CD14-positive monocyte (primary cell): ENCODE measurements around the gene ZNF292. TPM values are rescaled to one million over a fixed set of nuclear protein-coding genes. Genes with fewer than 3 reads are reported as not detected.

ENCODE experiments used
- DNase-seq, 3 donors: peaks; one replicate each; pipeline ENCODE4 v3.0.0-alpha.2; 2011 to 2022
- H2AFZ ChIP-seq: 2 replicates; pipeline ENCODE4 v1.6.0; 2012; ENCODE audit warnings: mild to moderate bottlenecking, low read depth, low read length, inconsistent platforms; ENCODE audit not compliant: insufficient read depth, poor library complexity, severe bottlenecking
- H3K27ac ChIP-seq, 2 donors: 1 replicate in 1 of 2; 2 replicates in 1 of 2; pipeline ENCODE4 v1.5.1; 2012 to 2013; ENCODE audit warnings: low read length in 2 of 2, control low read depth in 1 of 2, inconsistent platforms in 1 of 2, low read depth in 1 of 2, mild to moderate bottlenecking in 1 of 2
- H3K27me3 ChIP-seq, 2 donors: one replicate each; pipeline versions ENCODE4 v1.6.0 to v1.6.1; 2011 to 2013; ENCODE audit warnings: low read length in 2 of 2; ENCODE audit not compliant: control insufficient read depth in 2 of 2, insufficient read depth in 2 of 2
- H3K36me3 ChIP-seq, 2 donors: replicated peaks in 1 of 2; 1 replicate in 1 of 2; 2 replicates in 1 of 2; pipeline versions ENCODE4 v1.5.1 to v1.6.1; 2012 to 2013; ENCODE audit warnings: low read length in 2 of 2, control low read depth in 1 of 2, inconsistent platforms in 1 of 2, mild to moderate bottlenecking in 1 of 2; ENCODE audit not compliant: insufficient read depth in 2 of 2, control insufficient read depth in 1 of 2
- H3K4me1 ChIP-seq, 2 donors: 1 replicate in 1 of 2; 2 replicates in 1 of 2; pipeline versions ENCODE4 v1.5.1 to v1.6.1; 2012 to 2013; ENCODE audit warnings: low read length in 2 of 2, control low read depth in 1 of 2, inconsistent platforms in 1 of 2, mild to moderate bottlenecking in 1 of 2, moderate library complexity in 1 of 2; ENCODE audit not compliant: insufficient read depth in 2 of 2, control insufficient read depth in 1 of 2
- H3K4me2 ChIP-seq: replicated peaks from 2 replicates; pipeline ENCODE3; 2012; ENCODE audit warnings: low read length, moderate library complexity, mild to moderate bottlenecking; ENCODE audit not compliant: poor library complexity, severe bottlenecking; ENCODE audit errors: extremely low read depth
- H3K4me3 ChIP-seq, 3 experiments: fragments of 200-600 bp in 1 of 3; sonication (generic) in 1 of 3; replicated peaks in 1 of 3; 1 replicate in 2 of 3; 2 replicates in 1 of 3; pipeline ENCODE4 v1.5.1; 2011 to 2013; ENCODE audit warnings: low read length in 3 of 3, mild to moderate bottlenecking in 3 of 3, control low read depth in 2 of 3, low read depth in 2 of 3, inconsistent platforms in 1 of 3, moderate library complexity in 1 of 3
- H3K79me2 ChIP-seq: 2 replicates; pipeline ENCODE4 v1.6.0; 2012; ENCODE audit warnings: mild to moderate bottlenecking, control low read depth, inconsistent platforms, low read length, moderate library complexity; ENCODE audit not compliant: insufficient read depth
- H3K9ac ChIP-seq: 2 replicates; pipeline ENCODE4 v1.6.0; 2017; ENCODE audit warnings: low read length, mild to moderate bottlenecking; ENCODE audit not compliant: insufficient read depth, poor library complexity, severe bottlenecking
- H3K9me3 ChIP-seq, 2 donors: replicated peaks in 1 of 2; 1 replicate in 1 of 2; 2 replicates in 1 of 2; pipeline versions ENCODE4 v1.5.1 to v1.6.1; 2012 to 2013; ENCODE audit warnings: low read length in 2 of 2, control low read depth in 1 of 2; ENCODE audit not compliant: control insufficient read depth in 1 of 2, insufficient read depth in 1 of 2
- H4K20me1 ChIP-seq: 2 replicates; pipeline ENCODE4 v1.6.0; 2012; ENCODE audit warnings: mild to moderate bottlenecking, low read length, control low read depth, moderate library complexity; ENCODE audit not compliant: insufficient read depth
- H3K27ac Mint-ChIP-seq, 7 donors: one replicate each; pipeline ENCODE4 v1.8.0; 2020; ENCODE audit warnings: mild to moderate bottlenecking in 7 of 7, mixed read lengths in 7 of 7, moderate library complexity in 6 of 7, inconsistent platforms in 2 of 7
- H3K27me3 Mint-ChIP-seq, 3 donors: one replicate each; pipeline ENCODE4 v1.8.0; 2021 to 2022; ENCODE audit warnings: low read depth in 3 of 3, mild to moderate bottlenecking in 3 of 3, mixed read lengths in 3 of 3, moderate library complexity in 3 of 3, inconsistent platforms in 1 of 3
- H3K36me3 Mint-ChIP-seq, 2 donors: one replicate each; pipeline ENCODE4 v1.8.0; 2020; ENCODE audit warnings: mixed read lengths in 2 of 2, inconsistent platforms in 1 of 2, mild to moderate bottlenecking in 1 of 2
- H3K4me1 Mint-ChIP-seq: one replicate; pipeline ENCODE4 v1.8.0; 2020; ENCODE audit warnings: mild to moderate bottlenecking, mixed read lengths
- H3K4me3 Mint-ChIP-seq, 2 donors: one replicate each; pipeline ENCODE4 v1.8.0; 2020; ENCODE audit warnings: mild to moderate bottlenecking in 2 of 2, mixed read lengths in 2 of 2, moderate library complexity in 1 of 2
- H3K9me3 Mint-ChIP-seq, 7 donors: one replicate each; pipeline ENCODE4 v1.8.0; 2020 to 2022; ENCODE audit warnings: mixed read lengths in 7 of 7, mild to moderate bottlenecking in 6 of 7, moderate library complexity in 6 of 7, inconsistent platforms in 2 of 7
- WGBS: methylation state at CpG from one replicate; pipeline ENCODE4 v1.1.5; 2013; ENCODE audit warnings: missing lambda C conversion rate; ENCODE audit not compliant: insufficient coverage; 5-methylcytosine and 5-hydroxymethylcytosine counted together
- intact Hi-C, 2 donors: fragments of 100-400 bp; cut with micrococcal nuclease; formaldehyde crosslinking; loops; one replicate each; pipeline versions ENCODE4 v1.15.0 to v1.15.1; 2023
- polyA plus RNA-seq, 3 donors: library from polyadenylated mRNA; depleted of rRNA in 1 of 3; unstranded in 2 of 3; stranded (reverse) in 1 of 3; fragments of 300-500 nt in 2 of 3; fragments of >200 nt in 1 of 3; fragmentation: Illumina TruSeq in 2 of 3; gene quantifications; 1 replicate in 2 of 3; 2 replicates in 1 of 3; pipeline ENCODE4 v1.2.3, GENCODE V29; 2012 to 2021
- TF ChIP-seq, protein P1 (sequence below): fragments of 200-600 bp; IDR thresholded peaks from one replicate; pipeline ENCODE4 v1.8.0; 2022; ENCODE audit warnings: antibody characterized with exemption, mild to moderate bottlenecking

ZNF292 gene
- polyA plus RNA-seq, 3 donors, result 4.8 to 7.7 (median 7.6) TPM

DNA sequence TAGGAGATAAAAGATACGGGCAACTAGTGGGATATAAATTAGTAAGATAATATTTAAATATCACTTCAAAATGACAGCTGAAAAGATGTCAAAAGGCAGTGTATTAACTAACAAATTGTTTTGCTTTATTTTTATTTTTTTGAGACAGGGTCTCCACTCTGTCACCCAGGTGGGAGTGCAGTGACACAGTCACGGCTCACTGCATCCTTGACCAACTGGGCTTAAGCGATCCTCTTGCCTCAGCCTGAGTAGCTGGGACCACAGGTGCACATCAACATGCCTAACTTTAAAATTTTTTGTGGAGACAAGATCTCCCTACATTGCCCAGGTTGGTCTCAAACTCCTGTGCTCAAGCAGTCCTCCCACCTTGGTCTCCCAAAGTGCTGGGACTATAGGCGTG lies 5.9 kb downstream of the ZNF292 start:
- no peak overlapping the region for H3K4me3 Mint-ChIP-seq
- Histone ChIP-seq H3K4me3 (no peak overlapping the region), H3K9me3 (no peaks in the 10 kb centered on the region), H3K36me3 (no peaks in the 10 kb centered on the region), H2AFZ (no peak overlapping the region), H3K79me2 (peaks cover 100% of the 10 kb centered on the region), H3K4me2 (no peak overlapping the region), H3K9ac (no peak overlapping the region), H3K27me3 (no peaks in the 10 kb centered on the region), H3K27ac (no peak overlapping the region), H4K20me1 (peaks cover 91% of the 10 kb centered on the region), H3K4me1 (peaks cover 5 to 9% of the 10 kb centered on the region in 2 donors)
- H3K27ac Mint-ChIP-seq, result peak overlapping the region in 1 of 7 donors; percentile 57
- H3K36me3 Mint-ChIP-seq, result peaks cover 2 to 13% of the 10 kb centered on the region in 2 donors
- TF ChIP-seq, protein P1, sequence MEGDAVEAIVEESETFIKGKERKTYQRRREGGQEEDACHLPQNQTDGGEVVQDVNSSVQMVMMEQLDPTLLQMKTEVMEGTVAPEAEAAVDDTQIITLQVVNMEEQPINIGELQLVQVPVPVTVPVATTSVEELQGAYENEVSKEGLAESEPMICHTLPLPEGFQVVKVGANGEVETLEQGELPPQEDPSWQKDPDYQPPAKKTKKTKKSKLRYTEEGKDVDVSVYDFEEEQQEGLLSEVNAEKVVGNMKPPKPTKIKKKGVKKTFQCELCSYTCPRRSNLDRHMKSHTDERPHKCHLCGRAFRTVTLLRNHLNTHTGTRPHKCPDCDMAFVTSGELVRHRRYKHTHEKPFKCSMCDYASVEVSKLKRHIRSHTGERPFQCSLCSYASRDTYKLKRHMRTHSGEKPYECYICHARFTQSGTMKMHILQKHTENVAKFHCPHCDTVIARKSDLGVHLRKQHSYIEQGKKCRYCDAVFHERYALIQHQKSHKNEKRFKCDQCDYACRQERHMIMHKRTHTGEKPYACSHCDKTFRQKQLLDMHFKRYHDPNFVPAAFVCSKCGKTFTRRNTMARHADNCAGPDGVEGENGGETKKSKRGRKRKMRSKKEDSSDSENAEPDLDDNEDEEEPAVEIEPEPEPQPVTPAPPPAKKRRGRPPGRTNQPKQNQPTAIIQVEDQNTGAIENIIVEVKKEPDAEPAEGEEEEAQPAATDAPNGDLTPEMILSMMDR, result no peak
- no peaks in the 10 kb centered on the region for H3K27me3 Mint-ChIP-seq
- no peaks in the 10 kb centered on the region for H3K9me3 Mint-ChIP-seq
- peaks cover 31% of the 10 kb centered on the region for H3K4me1 Mint-ChIP-seq
- 100% methylated on average over 2 of the region's 4 CpGs for WGBS
- DNase-seq, result no peak
- intact Hi-C loops, result no loop called here

DNA sequence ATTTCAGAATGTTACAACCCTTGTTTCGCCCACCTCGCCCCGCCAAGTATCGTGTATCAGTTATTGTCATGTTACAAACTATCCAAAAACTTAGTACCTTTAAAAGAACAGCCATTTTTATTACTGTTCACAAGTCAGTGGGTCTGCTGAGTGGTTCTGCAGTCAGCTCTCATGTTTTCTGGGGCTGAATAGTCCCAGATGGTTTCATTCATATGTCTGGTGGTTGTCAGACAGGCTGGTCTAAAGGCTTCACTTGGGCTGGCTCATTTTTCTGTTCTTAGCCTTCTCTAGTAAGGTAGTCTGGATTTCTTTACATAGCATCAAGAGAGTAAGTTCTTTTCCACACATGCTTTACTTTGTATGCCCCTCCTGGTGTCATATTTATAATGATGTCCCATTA lies 8.6 kb downstream of the ZNF292 start:
- Mint-ChIP-seq H3K27me3 (no peaks in the 10 kb centered on the region), H3K27ac (peak overlapping the region in 1 of 7 donors; percentile 47), H3K9me3 (no peaks in the 10 kb centered on the region), H3K36me3 (peaks cover under 1 to 8% of the 10 kb centered on the region in 2 donors), H3K4me1 (peaks cover 19% of the 10 kb centered on the region), H3K4me3 (no peak overlapping the region)
- Histone ChIP-seq H3K4me2 (no peak overlapping the region), H3K79me2 (peaks cover 100% of the 10 kb centered on the region), H3K4me1 (no peaks in the 10 kb centered on the region), H3K36me3 (no peaks in the 10 kb centered on the region), H3K9me3 (no peaks in the 10 kb centered on the region), H2AFZ (no peak overlapping the region), H3K4me3 (no peak overlapping the region), H4K20me1 (peaks cover 100% of the 10 kb centered on the region), H3K9ac (no peak overlapping the region), H3K27ac (no peak overlapping the region), H3K27me3 (no peaks in the 10 kb centered on the region)
- TF ChIP-seq, protein P1, result no peak
- WGBS, result 100% methylated on average over 3 of the region's 4 CpGs
- intact Hi-C loops, result no loop called here
- DNase-seq, result no peak
